Stimulated activated CD4-positive, alpha-beta T cell treated with anti-CD3 and anti-CD28 coated beads, Interleukin-1b, Interleukin-23, amount 100 ng/mL, for 24 hours (primary cell): ENCODE results near the gene HELZ.
"Not testable (repeated sequence)": the region's sequence is repeated elsewhere in the genome, so short reads cannot be mapped to it uniquely, and the experiment has no call there.

Experiments
- DNase-seq, 4 experiments: peaks; one replicate each; pipeline ENCODE4 v3.0.0-alpha.2; 2020; ENCODE audit warnings: low read depth in 4 of 4, low spot score in 1 of 4

HELZ gene

GRCh38 chr17:67265436-67266019 lies 20.5 kb upstream of the HELZ start:
- no peak for DNase-seq

- no peak for DNase-seq
These were observed 17.6 kb upstream of the HELZ start for GRCh38 chr17:67262435-67263117.

GRCh38 chr17:67260170-67260987 lies 15.4 kb upstream of the HELZ start:
- DNase-seq: no peak

- no peak for DNase-seq
These were observed 13.9 kb upstream of the HELZ start for GRCh38 chr17:67258821-67259468.

GRCh38 chr17:67256075-67256732 lies 11.2 kb upstream of the HELZ start:
- DNase-seq: no peak

- no peak for DNase-seq
These were observed 8.4 kb upstream of the HELZ start for GRCh38 chr17:67253384-67253783.

- DNase-seq: not testable (repeated sequence)
These were observed 6.6 kb upstream of the HELZ start for GRCh38 chr17:67251586-67251985.

GRCh38 chr17:67248291-67248690 lies 3.3 kb upstream of the HELZ start:
- DNase-seq: no peak

GRCh38 chr17:67247416-67247900 lies 2.5 kb upstream of the HELZ start:
- no peak for DNase-seq

GRCh38 chr17:67246653-67247415 lies 1.8 kb upstream of the HELZ start:
- DNase-seq: no peak

- DNase-seq: no peak
These were observed 1.3 kb upstream of the HELZ start for GRCh38 chr17:67246403-67246652.

GRCh38 chr17:67245694-67246402 lies 852 bp upstream of the HELZ start:
- DNase-seq: peak in 2 of 4 experiments; percentile 21 to 30

- DNase-seq: peak in 1 of 4 experiments; percentile 4
These were observed 444 bp downstream of the HELZ start for GRCh38 chr17:67244431-67245072.

GRCh38 chr17:67243284-67243683 lies 1.7 kb downstream of the HELZ start:
- no peak for DNase-seq

GRCh38 chr17:67241719-67242341 lies 3.2 kb downstream of the HELZ start:
- no peak for DNase-seq

- no peak for DNase-seq
These were observed 5.4 kb downstream of the HELZ start for GRCh38 chr17:67239597-67239996.

GRCh38 chr17:67238991-67239390 lies 6.0 kb downstream of the HELZ start:
- no peak for DNase-seq

- no peak for DNase-seq
These were observed 12.6 kb downstream of the HELZ start for GRCh38 chr17:67232441-67232840.
